HPDE6-E6E7 (cell line): Measurements from ENCODE around the gene CACNA1E.
"Not testable (repeated sequence)": the region's sequence is repeated elsewhere in the genome, so short reads cannot be mapped to it uniquely, and the experiment has no call there.

Source experiments
- DNase-seq: peaks from one replicate; pipeline ENCODE4 v3.0.0; 2011; ENCODE audit warnings: missing footprints; ENCODE audit errors: extremely low spot score

The CACNA1E gene

GRCh38 chr1:181516706-181517105 lies 33.4 kb downstream of the CACNA1E start:
- DNase-seq, result no peak

DNA sequence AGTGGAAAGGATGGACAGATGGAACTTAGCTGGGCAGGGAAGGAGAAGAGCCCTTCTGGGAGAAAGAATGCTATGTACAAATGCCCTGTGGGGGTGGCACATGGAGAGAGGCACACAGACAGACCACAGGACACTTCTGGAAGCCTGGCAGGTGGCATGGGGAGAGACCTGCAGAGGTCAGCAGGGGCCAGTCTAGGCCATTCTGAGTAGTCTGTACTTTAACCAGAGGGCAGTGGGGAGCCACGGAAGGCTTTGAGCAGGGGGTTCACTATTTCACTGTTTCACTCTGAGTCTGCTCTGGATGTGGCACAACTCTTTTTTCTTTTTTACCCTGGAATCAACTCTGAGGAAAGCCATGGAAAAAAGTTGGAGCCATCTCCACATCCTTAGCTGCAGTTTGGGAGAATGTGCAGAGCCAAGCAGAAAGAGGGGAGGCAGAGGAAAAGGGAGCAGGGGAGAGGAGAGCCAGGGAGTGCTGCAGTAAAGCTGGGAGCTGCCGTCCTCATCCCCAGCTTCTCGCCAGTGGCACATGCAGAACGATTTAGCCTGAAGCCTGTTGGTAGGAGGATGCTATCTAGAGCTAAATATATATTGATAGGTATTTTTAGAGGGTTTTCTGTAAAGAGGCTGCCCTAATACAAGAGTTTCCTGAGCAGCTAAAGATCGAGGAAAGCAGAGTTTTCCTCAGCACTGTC lies 34.0 kb downstream of the CACNA1E start:
- DNase-seq, result no peak

DNA sequence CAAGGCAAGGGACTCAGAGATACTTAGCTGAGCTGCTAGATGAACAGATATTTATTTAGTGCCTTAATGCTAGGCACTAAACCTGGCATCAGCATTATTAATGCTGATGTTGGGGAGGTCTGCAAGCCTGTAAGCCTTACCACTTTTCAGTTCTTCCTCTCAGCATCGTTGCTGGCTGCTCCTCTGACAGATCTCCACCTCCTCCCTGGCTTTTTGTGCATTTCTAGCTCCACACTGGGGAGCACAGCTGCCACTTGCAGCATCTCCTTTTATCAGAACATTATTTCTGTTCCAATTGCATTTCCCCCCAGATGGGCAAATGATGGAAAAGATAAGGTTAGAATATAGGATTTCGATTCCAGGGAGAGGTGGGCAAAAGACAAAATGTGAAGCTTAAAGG lies 34.8 kb downstream of the CACNA1E start:
- DNase-seq, result no peak

GRCh38 chr1:181522864-181523263 lies 39.5 kb downstream of the CACNA1E start:
- no peak for DNase-seq

GRCh38 chr1:181525104-181525721 lies 41.9 kb downstream of the CACNA1E start:
- DNase-seq, result no peak

- DNase-seq, result not testable (repeated sequence)
Measured at GRCh38 chr1:181528241-181528640, 44.9 kb downstream of the CACNA1E start.

- DNase-seq, result no peak
Measured at GRCh38 chr1:181531441-181531840, 48.1 kb downstream of the CACNA1E start.

- no peak for DNase-seq
Measured at GRCh38 chr1:181531951-181532600, 48.8 kb downstream of the CACNA1E start.

DNA sequence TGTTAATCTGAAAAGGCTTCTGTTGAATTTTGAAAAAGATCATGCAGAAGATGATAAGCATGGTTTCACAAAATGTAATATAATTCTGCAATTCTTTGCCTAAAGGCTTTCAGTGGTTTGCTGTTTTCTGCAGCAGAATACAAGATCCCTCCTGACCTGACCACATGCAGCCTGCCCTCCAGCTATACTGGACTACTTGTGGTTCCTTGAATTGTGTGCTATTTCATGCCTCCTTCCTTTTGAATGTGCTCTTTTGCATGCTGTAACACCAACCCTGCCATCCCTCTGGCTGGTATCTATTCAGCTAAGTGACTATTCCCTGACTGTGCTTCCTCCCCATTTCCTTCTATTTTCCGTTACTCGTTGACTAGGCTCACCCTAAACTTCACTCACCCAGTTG lies 55.5 kb downstream of the CACNA1E start:
- DNase-seq, result no peak

- peak; percentile 63 for DNase-seq
Measured at GRCh38 chr1:181541458-181541857, 58.1 kb downstream of the CACNA1E start.

DNA sequence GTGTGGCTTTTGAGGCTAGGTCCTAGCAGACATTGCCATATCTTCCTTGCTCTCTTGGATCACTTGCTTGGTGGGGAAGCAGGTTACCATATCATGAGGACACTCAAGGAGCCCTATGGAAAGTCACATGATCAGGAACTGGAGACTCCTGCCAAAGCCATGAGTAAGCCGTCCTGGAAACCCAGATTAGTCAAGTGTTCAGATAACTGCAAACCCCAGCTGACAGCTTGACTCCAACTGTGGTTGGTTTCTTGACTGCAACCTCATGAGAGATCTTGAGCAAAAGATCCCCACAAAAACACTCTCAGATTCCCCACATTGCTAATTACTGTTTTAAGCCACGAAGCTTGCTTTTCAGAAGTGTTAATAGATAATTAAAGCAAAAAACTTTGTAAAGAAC lies 58.6 kb downstream of the CACNA1E start:
- DNase-seq, result no peak

DNA sequence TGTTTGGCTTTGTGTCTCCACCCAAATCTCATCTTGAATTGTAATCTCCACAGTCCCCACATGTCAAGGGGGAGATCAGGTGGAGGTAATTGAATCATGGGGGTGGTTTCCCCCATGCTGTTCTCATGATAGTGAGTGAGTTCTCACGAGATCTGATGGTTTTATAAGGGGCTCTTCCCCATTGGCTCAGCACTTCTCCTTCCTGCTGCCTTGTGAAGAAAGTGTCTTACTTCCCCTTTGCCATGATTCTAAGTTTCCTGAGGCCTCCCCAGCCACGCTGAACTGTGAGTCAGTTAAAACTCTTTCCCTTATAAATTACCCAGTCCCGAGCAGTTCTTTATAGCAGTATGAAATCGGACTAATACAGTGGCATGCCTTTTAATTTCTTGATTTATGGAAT lies 59.1 kb downstream of the CACNA1E start:
- not testable (repeated sequence) for DNase-seq

DNA sequence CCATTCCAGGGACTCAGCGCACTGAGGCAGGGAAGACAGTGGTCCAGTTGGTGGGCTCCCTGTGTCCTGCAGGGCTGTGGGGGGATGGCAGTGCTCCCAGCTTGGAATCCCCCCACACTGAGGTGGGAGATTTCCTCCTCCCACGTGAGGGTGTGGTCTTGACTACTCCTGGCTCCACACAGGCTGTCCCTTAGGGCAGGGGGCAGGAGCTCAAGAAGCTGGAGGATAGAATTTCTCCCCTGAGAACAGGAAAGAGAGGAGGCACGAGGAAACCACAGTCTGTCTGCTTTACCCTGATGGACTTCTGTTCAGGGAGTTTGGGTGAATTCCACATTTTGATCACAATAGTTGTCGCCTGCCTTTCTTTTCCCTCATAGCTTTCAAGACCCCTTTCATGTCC lies 62.1 kb downstream of the CACNA1E start:
- DNase-seq, result no peak

GRCh38 chr1:181548497-181548896 lies 65.2 kb downstream of the CACNA1E start:
- DNase-seq, result no peak

DNA sequence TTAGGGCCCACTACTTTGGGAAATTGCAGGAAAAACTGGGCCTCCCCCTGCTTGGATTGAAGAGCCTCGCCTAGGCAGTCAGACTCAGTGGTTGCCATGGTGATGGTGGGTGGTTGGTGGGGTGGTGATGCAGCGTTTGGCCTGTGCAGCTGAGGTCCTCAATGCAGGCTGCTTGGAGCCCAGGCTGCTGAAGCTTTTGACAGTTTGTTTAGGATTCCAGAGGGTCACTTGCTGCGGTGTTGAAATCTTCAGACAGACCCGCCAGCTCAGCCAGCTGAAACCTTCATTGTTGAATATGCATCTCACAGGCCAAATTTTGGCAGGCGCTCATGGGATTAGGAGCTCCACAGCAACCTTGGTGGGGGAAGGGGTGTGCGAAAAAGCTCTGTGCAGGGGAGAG lies 67.9 kb downstream of the CACNA1E start:
- DNase-seq, result no peak

DNA sequence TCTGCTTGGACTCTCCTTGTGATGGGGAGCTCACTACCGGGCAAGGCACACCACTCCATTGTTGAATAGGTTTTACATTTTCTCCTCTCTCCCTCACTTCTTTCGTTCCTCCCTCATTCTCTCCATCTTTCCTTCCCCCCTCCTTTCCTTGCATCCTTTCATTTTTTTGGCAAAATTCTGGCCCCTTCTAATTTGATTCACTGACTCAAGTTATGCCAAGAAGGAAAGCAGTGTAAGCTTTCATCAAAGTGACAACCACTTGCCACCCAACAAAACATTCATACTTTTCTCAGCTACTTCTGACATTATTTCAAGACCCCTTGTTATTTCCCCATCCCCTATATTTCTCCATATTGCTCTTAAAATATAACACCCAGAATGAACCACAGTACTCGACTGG lies 68.4 kb downstream of the CACNA1E start:
- no peak for DNase-seq

GRCh38 chr1:181554465-181554864 lies 71.1 kb downstream of the CACNA1E start:
- DNase-seq, result no peak

DNA sequence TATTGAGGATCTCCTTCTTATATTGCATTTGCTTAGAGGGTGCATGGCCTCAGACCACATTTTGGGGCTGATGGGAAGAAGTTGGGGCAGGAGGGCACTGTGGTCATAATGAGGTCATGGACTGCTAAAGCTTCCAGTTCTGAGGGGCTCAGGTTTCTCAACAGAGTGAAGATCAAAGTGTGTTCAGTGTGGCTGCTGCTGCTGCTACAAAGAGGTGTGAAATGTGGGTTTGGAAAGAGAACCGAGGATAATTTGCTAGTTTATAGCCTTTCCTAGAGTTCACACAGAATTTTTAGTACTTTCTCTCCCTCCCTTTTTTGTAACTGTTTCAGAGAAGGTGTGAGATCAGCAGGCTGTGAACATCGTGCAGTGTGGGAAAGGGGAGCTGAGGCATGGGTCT lies 73.3 kb downstream of the CACNA1E start:
- no peak for DNase-seq

DNA sequence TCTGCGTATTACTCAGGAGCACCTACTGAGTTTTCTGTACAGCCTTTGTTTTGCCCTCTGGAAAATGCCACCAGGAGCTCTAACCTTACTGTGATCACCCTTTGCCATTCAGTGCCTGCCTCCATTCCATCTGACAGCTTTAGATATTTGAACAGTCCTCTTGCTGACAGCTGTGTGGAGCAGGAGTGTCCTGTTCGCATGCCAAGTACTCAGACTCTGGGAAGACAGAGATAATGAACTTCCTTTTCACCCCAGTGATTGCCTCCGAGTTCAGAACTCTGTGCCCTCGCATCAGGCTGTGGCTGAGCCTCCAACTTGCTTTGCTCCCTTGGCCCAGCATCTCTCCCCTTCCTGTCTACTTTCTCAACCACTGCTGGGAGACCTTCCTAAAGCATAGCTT lies 74.0 kb downstream of the CACNA1E start:
- no peak for DNase-seq

GRCh38 chr1:181558416-181558815 lies 75.1 kb downstream of the CACNA1E start:
- DNase-seq, result no peak

- no peak for DNase-seq
Measured at GRCh38 chr1:181559142-181559541, 75.8 kb downstream of the CACNA1E start.

DNA sequence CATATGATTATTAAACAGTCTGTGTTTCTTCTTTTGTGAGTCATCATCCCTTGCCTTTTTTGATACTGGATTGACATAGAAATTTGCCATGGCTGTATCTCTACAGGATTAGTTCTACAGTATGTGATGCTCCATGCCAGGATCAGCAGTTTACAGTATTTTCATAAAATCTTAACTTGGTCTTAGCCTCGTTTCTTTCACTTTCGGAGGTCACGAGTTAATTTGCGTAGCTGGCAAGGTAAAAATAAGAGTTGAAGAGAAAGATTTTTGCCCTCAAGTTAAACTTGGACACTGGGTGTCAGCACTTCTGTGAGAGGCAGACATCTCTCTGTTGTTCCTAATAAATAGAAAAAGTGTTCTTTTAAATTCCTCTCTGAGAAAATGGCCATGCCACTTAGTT lies 79.1 kb downstream of the CACNA1E start:
- no peak for DNase-seq

- DNase-seq, result no peak
Measured at GRCh38 chr1:181568736-181569135, 85.4 kb downstream of the CACNA1E start.
